HG02970 (cell line): ENCODE measurements around the gene ALB.

Source experiments
- ATAC-seq: cut with Tn5 transposase; IDR thresholded peaks from one replicate; pipeline ENCODE4 v1.9.1; 2021; ENCODE audit warnings: mild to moderate bottlenecking, moderate library complexity, moderate number of reproducible peaks; ENCODE audit not compliant: unreplicated experiment, low FRiP score

The ALB gene

GRCh38 chr4:73429118-73429517 is 25.0 kb downstream of the ALB start:
- ATAC-seq: no peak

- ATAC-seq: no peak
Measured at GRCh38 chr4:73429826-73430587, 25.9 kb downstream of the ALB start.

GRCh38 chr4:73431813-73432168 is 27.7 kb downstream of the ALB start:
- ATAC-seq: no peak

GRCh38 chr4:73432169-73433000 is 28.3 kb downstream of the ALB start:
- ATAC-seq: no peak

GRCh38 chr4:73433140-73433539 is 29.1 kb downstream of the ALB start:
- no peak for ATAC-seq

GRCh38 chr4:73434311-73434710 is 30.2 kb downstream of the ALB start:
- no peak for ATAC-seq

- no peak for ATAC-seq
Measured at GRCh38 chr4:73435984-73436383, 31.9 kb downstream of the ALB start, which contains the start of gene AFP. TSS of gene AFP (plus strand) at chr4:73436221. CDS start at chr4:73436263, 42 bp downstream.

GRCh38 chr4:73436674-73437557 is 32.8 kb downstream of the ALB start:
- ATAC-seq: no peak

GRCh38 chr4:73437558-73437956 is 33.5 kb downstream of the ALB start:
- no peak for ATAC-seq

- no peak for ATAC-seq
Measured at GRCh38 chr4:73438048-73438447, 34.0 kb downstream of the ALB start.

- ATAC-seq: no peak
Measured at GRCh38 chr4:73438582-73439215, 34.6 kb downstream of the ALB start.

GRCh38 chr4:73439445-73439844 is 35.4 kb downstream of the ALB start:
- ATAC-seq: no peak

- ATAC-seq: no peak
Measured at GRCh38 chr4:73439991-73440390, 35.9 kb downstream of the ALB start.

- ATAC-seq: no peak
Measured at GRCh38 chr4:73440653-73441052, 36.6 kb downstream of the ALB start.

GRCh38 chr4:73442275-73442674 is 38.2 kb downstream of the ALB start:
- no peak for ATAC-seq

- no peak for ATAC-seq
Measured at GRCh38 chr4:73443224-73443623, 39.1 kb downstream of the ALB start.

GRCh38 chr4:73445383-73446335 is 41.6 kb downstream of the ALB start:
- no peak for ATAC-seq

- ATAC-seq: peak; percentile 98
Measured at GRCh38 chr4:73446336-73446938, 42.4 kb downstream of the ALB start.

- no peak for ATAC-seq
Measured at GRCh38 chr4:73447671-73448070, 43.6 kb downstream of the ALB start.
